ENCODE data around the gene RAB3IL1.

The RAB3IL1 gene

GRCh38 chr11:61913699-61914395 lies 3.5 kb downstream of the RAB3IL1 start:
- in situ Hi-C loops (cut with MboI; ENCODE audit: low sequenced_read_pairs, unreplicated experiment) = no loop called here
- DNase-seq (ENCODE audit: low spot score) = peak; percentile 23

DNA sequence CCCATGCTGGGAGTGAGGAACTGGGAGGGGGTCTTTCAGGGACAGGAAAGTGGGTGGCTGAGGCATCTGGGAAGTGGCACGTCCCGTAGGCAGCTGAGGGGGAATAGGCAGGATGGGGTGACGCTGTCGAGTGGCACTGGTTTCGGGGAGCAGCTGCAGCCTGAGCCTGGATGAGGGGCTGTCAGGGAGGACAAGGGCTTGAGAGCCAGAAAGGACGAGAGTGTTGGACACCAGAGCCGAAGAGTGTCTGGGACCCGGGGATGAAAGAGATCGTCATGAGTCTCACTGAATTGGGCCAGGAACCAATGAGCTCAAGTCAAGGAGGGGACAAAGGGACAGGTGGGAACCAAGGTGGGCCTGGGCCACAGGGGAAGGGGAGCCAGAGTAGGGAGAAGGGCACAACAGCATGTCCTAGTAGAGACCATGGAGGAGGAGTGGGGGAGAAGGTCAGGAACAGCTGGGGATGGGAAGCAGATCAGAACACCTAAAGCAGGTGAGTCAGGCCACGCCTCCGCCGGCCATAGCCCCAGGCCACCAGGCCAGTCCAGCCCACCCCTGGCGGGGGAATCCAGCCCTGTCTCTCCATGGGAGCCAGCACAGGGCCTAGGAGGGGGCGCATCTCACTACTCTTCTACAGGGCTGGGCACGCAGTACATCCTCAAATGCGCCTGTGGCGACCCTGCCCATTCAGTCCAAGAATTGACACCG lies 4.2 kb downstream of the RAB3IL1 start:
- in situ Hi-C loops (cut with MboI; ENCODE audit: low sequenced_read_pairs, unreplicated experiment) = no loop called here
- TF ChIP-seq, protein P1, sequence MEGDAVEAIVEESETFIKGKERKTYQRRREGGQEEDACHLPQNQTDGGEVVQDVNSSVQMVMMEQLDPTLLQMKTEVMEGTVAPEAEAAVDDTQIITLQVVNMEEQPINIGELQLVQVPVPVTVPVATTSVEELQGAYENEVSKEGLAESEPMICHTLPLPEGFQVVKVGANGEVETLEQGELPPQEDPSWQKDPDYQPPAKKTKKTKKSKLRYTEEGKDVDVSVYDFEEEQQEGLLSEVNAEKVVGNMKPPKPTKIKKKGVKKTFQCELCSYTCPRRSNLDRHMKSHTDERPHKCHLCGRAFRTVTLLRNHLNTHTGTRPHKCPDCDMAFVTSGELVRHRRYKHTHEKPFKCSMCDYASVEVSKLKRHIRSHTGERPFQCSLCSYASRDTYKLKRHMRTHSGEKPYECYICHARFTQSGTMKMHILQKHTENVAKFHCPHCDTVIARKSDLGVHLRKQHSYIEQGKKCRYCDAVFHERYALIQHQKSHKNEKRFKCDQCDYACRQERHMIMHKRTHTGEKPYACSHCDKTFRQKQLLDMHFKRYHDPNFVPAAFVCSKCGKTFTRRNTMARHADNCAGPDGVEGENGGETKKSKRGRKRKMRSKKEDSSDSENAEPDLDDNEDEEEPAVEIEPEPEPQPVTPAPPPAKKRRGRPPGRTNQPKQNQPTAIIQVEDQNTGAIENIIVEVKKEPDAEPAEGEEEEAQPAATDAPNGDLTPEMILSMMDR (IDR thresholded peaks at IDR 0.05; ENCODE audit: borderline replicate concordance, control extremely low read depth, extremely low read depth, insufficient read depth, missing control alignments) = no peak
- peak; percentile 25 for DNase-seq (ENCODE audit: low spot score)

More at GRCh38 chr11:61913699-61914395, 3.5 kb downstream of the RAB3IL1 start:
- TF ChIP-seq, protein P1 (IDR thresholded peaks at IDR 0.05; ENCODE audit: borderline replicate concordance, control extremely low read depth, extremely low read depth, insufficient read depth, missing control alignments) = no peak

GRCh38 chr11:61912530-61912898 lies 4.9 kb downstream of the RAB3IL1 start:
- no peak for DNase-seq (ENCODE audit: low spot score)

GRCh38 chr11:61911701-61912529 lies 5.5 kb downstream of the RAB3IL1 start:
- TF ChIP-seq, protein P1 (IDR thresholded peaks at IDR 0.05; ENCODE audit: borderline replicate concordance, control extremely low read depth, extremely low read depth, insufficient read depth, missing control alignments) = no peak
- in situ Hi-C loops (cut with MboI; ENCODE audit: low sequenced_read_pairs, unreplicated experiment) = no loop called here
- no peak for DNase-seq (ENCODE audit: low spot score)

More at GRCh38 chr11:61912530-61912898, 4.9 kb downstream of the RAB3IL1 start:
- TF ChIP-seq, protein P1 (IDR thresholded peaks at IDR 0.05; ENCODE audit: borderline replicate concordance, control extremely low read depth, extremely low read depth, insufficient read depth, missing control alignments) = no peak
- in situ Hi-C loops (cut with MboI; ENCODE audit: low sequenced_read_pairs, unreplicated experiment) = no loop called here

- DNase-seq (ENCODE audit: low spot score) = no peak
- TF ChIP-seq, protein P1 (IDR thresholded peaks at IDR 0.05; ENCODE audit: borderline replicate concordance, control extremely low read depth, extremely low read depth, insufficient read depth, missing control alignments) = no peak
- in situ Hi-C loops (cut with MboI; ENCODE audit: low sequenced_read_pairs, unreplicated experiment) = no loop called here
Observed at GRCh38 chr11:61911128-61911700, 6.2 kb downstream of the RAB3IL1 start.
